ENCODE results near the gene TNIP2.
"Not testable (repeated sequence)": the region's sequence is repeated elsewhere in the genome, so short reads cannot be mapped to it uniquely, and the experiment has no call there.

The TNIP2 gene

GRCh38 chr4:2793586-2794485 is 37.7 kb upstream of the TNIP2 start:
- peak; percentile 86 to 93 (median 92) for DNase-seq

- DNase-seq: peak; percentile 77 to 94 (median 86)
Observed at GRCh38 chr4:2792711-2793585, 36.8 kb upstream of the TNIP2 start, which contains the start of gene SH3BP2. TSS of gene SH3BP2 (plus strand) at chr4:2793085. CDS start at chr4:2820618, 27,533 bp downstream.

GRCh38 chr4:2792396-2792710 is 36.2 kb upstream of the TNIP2 start:
- DNase-seq: peak in 1 of 4 experiments; percentile 9

GRCh38 chr4:2791518-2792395 is 35.6 kb upstream of the TNIP2 start:
- DNase-seq: peak in 3 of 4 experiments; percentile 57 to 67 (median 63)

GRCh38 chr4:2790583-2791517 is 34.7 kb upstream of the TNIP2 start:
- DNase-seq: peak; percentile 84 to 90 (median 88)

- peak in 1 of 4 experiments; percentile 17 for DNase-seq
Observed at GRCh38 chr4:2789793-2790582, 33.9 kb upstream of the TNIP2 start.

GRCh38 chr4:2789351-2789750 is 33.2 kb upstream of the TNIP2 start:
- DNase-seq: no peak

GRCh38 chr4:2788532-2789103 is 32.5 kb upstream of the TNIP2 start:
- DNase-seq: peak in 2 of 4 experiments; percentile 39 to 41

- DNase-seq: no peak
Observed at GRCh38 chr4:2788101-2788500, 32.0 kb upstream of the TNIP2 start.

- DNase-seq: peak; percentile 92 to 97 (median 96)
Observed at GRCh38 chr4:2787230-2788100, 31.3 kb upstream of the TNIP2 start.

- DNase-seq: no peak
Observed at GRCh38 chr4:2786794-2787229, 30.7 kb upstream of the TNIP2 start.

- DNase-seq: peak in 1 of 4 experiments; percentile 25
Observed at GRCh38 chr4:2786152-2786671, 30.1 kb upstream of the TNIP2 start.

- DNase-seq: peak; percentile 79 to 89 (median 84)
Observed at GRCh38 chr4:2785613-2786012, 29.5 kb upstream of the TNIP2 start.

- DNase-seq: no peak
Observed at GRCh38 chr4:2783790-2784189, 27.7 kb upstream of the TNIP2 start.

- no peak for DNase-seq
Observed at GRCh38 chr4:2781911-2782310, 25.8 kb upstream of the TNIP2 start.

- DNase-seq: not testable (repeated sequence)
Observed at GRCh38 chr4:2780643-2781042, 24.5 kb upstream of the TNIP2 start.

GRCh38 chr4:2771264-2771663 is 15.1 kb upstream of the TNIP2 start:
- no peak for DNase-seq

GRCh38 chr4:2768921-2769336 is 12.8 kb upstream of the TNIP2 start:
- no peak for DNase-seq
